GM21786 (cell line): ENCODE data around the gene CRYGN.

Source experiments
- ATAC-seq: cut with Tn5 transposase; IDR thresholded peaks from one replicate; pipeline ENCODE4 v1.9.1; 2021; ENCODE audit not compliant: unreplicated experiment

CRYGN gene

GRCh38 chr7:151460474-151460855 is 20.5 kb upstream of the CRYGN start:
- ATAC-seq, result no peak

- ATAC-seq, result no peak
Measured at GRCh38 chr7:151459726-151460473, 20.0 kb upstream of the CRYGN start.

- ATAC-seq, result no peak
Measured at GRCh38 chr7:151457534-151457933, 17.6 kb upstream of the CRYGN start.

GRCh38 chr7:151456782-151457181 is 16.8 kb upstream of the CRYGN start:
- ATAC-seq, result no peak

- ATAC-seq, result no peak
Measured at GRCh38 chr7:151456276-151456675, 16.3 kb upstream of the CRYGN start.

- ATAC-seq, result no peak
Measured at GRCh38 chr7:151455690-151456089, 15.7 kb upstream of the CRYGN start.

- ATAC-seq, result no peak
Measured at GRCh38 chr7:151454932-151455530, 15.1 kb upstream of the CRYGN start.

- no peak for ATAC-seq
Measured at GRCh38 chr7:151454305-151454704, 14.4 kb upstream of the CRYGN start.

- no peak for ATAC-seq
Measured at GRCh38 chr7:151453326-151453791, 13.4 kb upstream of the CRYGN start.

GRCh38 chr7:151452680-151453325 is 12.9 kb upstream of the CRYGN start:
- no peak for ATAC-seq

- ATAC-seq, result no peak
Measured at GRCh38 chr7:151451626-151452571, 12.0 kb upstream of the CRYGN start.

- ATAC-seq, result no peak
Measured at GRCh38 chr7:151451156-151451555, 11.2 kb upstream of the CRYGN start.

GRCh38 chr7:151449990-151450389 is 10.0 kb upstream of the CRYGN start:
- no peak for ATAC-seq

- ATAC-seq, result peak; percentile 58
Measured at GRCh38 chr7:151448261-151449252, 8.6 kb upstream of the CRYGN start.

- ATAC-seq, result no peak
Measured at GRCh38 chr7:151447901-151448260, 7.9 kb upstream of the CRYGN start.

- ATAC-seq, result no peak
Measured at GRCh38 chr7:151447312-151447711, 7.4 kb upstream of the CRYGN start.

GRCh38 chr7:151446412-151446811 is 6.5 kb upstream of the CRYGN start:
- no peak for ATAC-seq

- no peak for ATAC-seq
Measured at GRCh38 chr7:151444632-151445031, 4.7 kb upstream of the CRYGN start.

GRCh38 chr7:151442776-151443496 is 3.0 kb upstream of the CRYGN start:
- no peak for ATAC-seq
